GM19025 (cell line): ENCODE results near the gene PDE3A.
"Not testable (repeated sequence)": the region's sequence is repeated elsewhere in the genome, so short reads cannot be mapped to it uniquely, and the experiment has no call there.

Experiments used
- ATAC-seq: cut with Tn5 transposase; IDR thresholded peaks from one replicate; pipeline ENCODE4 v1.9.1; 2021; ENCODE audit warnings: mild to moderate bottlenecking, low read depth, moderate library complexity; ENCODE audit not compliant: unreplicated experiment

PDE3A gene

GRCh38 chr12:20368114-20368650 lies at the start of gene PDE3A:
TSS of gene PDE3A (plus strand) at chr12:20368537. CDS start at chr12:20369285, 748 bp downstream.
- no peak for ATAC-seq

DNA sequence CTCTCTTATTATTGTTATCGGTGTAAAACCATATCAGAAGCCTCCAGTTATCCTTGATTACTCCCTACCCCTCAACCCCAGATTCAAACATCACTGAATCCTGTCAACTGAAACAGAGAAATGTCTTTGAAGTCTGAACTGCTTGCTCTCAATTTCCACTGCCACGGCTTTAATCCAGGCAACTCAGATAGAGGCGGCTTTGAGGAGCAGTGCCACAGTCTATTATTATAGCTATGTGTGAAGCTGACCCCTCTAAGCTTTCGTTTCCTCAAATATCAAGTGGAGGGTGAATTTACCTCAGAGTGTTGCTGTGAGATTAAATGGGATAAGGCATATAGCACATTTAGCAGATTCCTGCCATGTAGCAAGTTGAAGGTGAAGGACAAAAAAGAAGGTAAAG lies 49.0 kb upstream of the PDE3A start:
- ATAC-seq: no peak

- no peak for ATAC-seq
Observed at GRCh38 chr12:20320552-20320951, 47.8 kb upstream of the PDE3A start.

DNA sequence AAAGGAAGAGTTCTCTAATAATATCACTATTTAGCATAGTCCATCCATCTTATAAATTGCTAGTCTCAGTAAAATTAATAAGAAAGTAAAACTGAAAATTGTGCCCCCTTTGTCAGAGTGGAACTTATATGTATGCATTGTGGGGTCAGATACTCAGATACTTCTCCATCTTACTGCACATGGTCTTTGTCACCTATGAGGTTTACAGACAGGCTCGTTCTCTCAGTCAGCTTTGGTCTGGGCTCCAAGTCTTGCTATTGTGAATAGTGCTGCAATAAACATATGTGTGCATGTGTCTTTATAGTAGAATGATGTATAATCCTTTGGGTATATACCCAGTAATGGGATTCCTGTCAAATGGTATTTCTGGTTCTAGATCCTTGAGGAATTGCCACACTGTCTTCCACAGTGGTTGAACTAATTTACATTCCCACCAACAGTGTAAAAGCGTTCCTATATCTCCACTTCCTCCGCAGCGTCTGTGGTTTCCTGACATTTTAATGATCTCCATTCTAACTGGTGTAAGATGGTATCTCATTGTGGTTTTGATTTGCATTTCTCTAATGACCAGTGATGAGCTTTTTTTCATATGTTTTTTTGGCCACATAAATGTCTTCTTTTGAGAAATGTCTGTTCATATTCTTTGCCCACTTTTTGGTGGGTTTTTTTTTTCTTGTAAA lies 37.4 kb upstream of the PDE3A start:
- ATAC-seq: not testable (repeated sequence)

- ATAC-seq: no peak
Observed at GRCh38 chr12:20339060-20339459, 29.3 kb upstream of the PDE3A start.

- no peak for ATAC-seq
Observed at GRCh38 chr12:20342111-20342510, 26.2 kb upstream of the PDE3A start.

GRCh38 chr12:20345866-20346265 lies 22.5 kb upstream of the PDE3A start:
- no peak for ATAC-seq

- no peak for ATAC-seq
Observed at GRCh38 chr12:20350026-20350425, 18.3 kb upstream of the PDE3A start.

- ATAC-seq: no peak
Observed at GRCh38 chr12:20350495-20350894, 17.8 kb upstream of the PDE3A start.

- ATAC-seq: no peak
Observed at GRCh38 chr12:20351406-20351805, 16.9 kb upstream of the PDE3A start.

DNA sequence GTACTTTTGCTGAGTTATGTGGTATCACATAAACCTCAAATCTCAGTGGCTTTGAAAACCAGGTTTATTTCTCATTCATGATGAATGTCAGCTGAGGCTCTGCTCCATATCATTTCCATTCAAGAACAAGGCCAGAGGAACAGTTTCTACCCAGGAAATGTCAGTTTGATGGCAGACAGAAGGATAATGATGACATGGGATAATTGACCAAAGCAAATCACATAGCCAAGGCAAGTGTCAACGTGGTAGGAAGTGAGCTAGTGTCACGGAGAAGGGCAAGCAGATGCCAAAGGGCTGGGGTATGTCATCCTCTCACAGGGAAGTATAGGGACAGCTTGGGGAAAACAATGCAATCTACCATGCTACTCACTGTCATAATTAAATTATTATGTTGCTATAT lies 12.3 kb upstream of the PDE3A start:
- ATAC-seq: no peak

DNA sequence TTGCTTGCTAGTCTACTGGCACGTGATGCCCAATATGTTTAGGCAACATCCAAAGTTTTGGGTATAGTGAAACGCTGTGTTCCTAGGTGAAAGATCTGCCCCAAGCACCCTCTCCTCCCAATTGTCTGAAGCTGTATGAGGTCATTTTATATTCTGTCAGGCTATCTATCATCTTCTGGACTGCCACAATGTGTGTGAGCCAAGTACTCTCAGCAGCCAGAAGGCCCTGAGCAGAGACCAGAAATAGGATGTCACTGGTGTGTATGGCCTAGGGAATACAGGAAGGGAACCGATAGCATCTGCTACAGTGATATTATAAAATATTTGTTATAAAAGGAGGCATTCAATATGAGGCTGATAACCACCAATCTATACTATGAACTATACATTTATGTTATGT lies 7.9 kb upstream of the PDE3A start:
- ATAC-seq: no peak

- ATAC-seq: no peak
Observed at GRCh38 chr12:20361416-20361815, 6.9 kb upstream of the PDE3A start.

DNA sequence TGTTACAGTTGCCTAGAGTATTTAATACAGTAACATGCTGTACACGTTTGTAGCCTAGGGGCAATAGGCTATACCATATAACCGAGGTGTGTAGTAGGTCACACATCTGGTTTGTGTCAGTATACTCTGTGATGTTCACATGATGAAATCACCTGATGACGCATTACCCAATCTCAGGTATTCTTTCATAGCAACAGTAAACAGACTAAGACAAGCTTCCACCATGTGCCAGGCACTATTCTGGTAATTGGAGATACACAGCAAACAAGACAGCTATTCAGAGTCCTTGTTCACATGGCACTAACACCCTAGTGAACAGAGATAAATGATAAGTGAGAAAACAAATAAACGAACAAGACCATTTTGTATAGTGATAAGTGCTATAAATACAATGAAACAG lies 3.8 kb upstream of the PDE3A start:
- no peak for ATAC-seq

DNA sequence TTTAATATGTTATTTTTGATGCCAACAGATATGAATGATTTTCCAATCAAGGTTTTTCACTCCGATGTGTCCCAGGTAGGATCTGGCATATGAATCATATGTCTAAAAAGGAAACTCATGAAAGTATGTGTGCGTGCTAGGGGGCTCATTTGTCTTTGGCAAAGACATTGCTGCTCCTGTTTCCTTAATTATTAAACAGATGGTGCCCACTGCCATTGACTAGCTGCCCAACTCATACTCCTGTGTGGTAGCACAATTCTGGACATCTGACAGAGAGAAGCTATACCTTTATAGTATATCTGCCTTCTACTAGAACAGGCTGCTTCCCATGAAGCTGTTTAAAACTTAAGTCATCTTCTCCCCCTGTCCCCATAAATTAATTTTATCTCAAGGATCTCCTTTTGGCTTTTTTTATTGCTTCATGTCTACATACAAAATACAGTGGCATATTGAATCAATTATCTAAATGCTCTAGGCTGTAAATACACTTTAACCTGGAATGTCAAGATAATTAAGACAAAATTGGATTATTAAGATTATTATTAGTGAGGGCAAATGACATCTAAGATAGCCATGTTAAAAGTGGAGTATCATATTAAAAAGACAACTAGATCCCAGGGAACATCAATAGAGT lies 1.4 kb upstream of the PDE3A start:
- ATAC-seq: no peak

GRCh38 chr12:20367583-20368113 lies 689 bp upstream of the PDE3A start:
- ATAC-seq: no peak

DNA sequence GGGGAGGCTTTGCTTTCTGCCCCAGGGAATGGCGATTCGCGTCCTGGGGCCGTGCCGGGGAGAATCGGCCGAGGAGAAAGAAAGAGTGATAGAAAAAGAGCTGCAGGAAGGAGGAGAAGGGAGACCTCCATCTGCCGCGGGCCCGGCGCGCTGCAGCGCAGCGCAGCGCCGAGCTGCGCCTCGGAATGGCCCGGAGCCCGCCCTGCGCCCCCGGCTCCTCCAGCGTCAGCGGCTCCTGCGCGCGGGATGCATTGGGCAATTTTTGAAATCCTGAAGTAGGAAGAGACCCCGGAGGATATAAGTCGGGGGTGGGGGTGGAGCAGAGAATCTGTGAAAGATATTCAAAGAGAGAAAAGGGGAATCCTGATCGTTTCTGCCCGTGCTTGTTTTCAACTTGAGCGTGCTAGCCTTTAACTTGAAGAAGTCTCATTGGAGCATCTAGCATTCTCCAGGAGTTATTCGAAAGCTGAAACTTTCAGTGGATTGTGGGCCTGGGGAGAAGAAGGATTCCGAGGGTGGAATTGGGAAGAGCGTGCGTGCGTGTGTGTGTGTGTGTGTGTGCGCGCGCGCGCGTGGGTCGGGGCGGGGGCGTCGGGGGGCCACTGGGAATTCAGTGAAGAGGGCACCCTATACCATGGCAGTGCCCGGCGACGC lies 441 bp downstream of the PDE3A start:
- ATAC-seq: no peak

DNA sequence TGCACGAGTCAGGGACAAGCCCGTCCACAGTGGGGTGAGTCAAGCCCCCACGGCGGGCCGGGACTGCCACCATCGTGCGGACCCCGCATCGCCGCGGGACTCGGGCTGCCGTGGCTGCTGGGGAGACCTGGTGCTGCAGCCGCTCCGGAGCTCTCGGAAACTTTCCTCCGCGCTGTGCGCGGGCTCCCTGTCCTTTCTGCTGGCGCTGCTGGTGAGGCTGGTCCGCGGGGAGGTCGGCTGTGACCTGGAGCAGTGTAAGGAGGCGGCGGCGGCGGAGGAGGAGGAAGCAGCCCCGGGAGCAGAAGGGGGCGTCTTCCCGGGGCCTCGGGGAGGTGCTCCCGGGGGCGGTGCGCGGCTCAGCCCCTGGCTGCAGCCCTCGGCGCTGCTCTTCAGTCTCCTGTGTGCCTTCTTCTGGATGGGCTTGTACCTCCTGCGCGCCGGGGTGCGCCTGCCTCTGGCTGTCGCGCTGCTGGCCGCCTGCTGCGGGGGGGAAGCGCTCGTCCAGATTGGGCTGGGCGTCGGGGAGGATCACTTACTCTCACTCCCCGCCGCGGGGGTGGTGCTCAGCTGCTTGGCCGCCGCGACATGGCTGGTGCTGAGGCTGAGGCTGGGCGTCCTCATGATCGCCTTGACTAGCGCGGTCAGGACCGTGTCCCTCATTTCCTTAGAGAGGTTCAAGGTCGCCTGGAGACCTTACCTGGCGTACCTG lies 1.1 kb downstream of the PDE3A start:
- no peak for ATAC-seq

GRCh38 chr12:20370014-20370386 lies 1.7 kb downstream of the PDE3A start:
- ATAC-seq: no peak

GRCh38 chr12:20370866-20371519 lies 2.7 kb downstream of the PDE3A start:
- ATAC-seq: no peak
